Trophoblast cell (in vitro differentiated cells and primary cell): ENCODE results near the gene ANTXR1.

Experiments
- DNase-seq, 2 donors: peaks; one replicate each; pipeline ENCODE4 v3.0.0-alpha.2; 2016
- H2AFZ ChIP-seq: 2 replicates; pipeline ENCODE4 v1.6.1; 2013; ENCODE audit warnings: low read length, moderate library complexity, mild to moderate bottlenecking; ENCODE audit not compliant: insufficient read depth, poor library complexity
- H2AK5ac ChIP-seq: 2 replicates; pipeline ENCODE4 v1.6.1; 2013; ENCODE audit warnings: mild to moderate bottlenecking, low read length
- H2BK120ac ChIP-seq: 2 replicates; pipeline ENCODE4 v1.6.1; 2013; ENCODE audit warnings: low read length, mild to moderate bottlenecking, moderate library complexity; ENCODE audit not compliant: insufficient read depth, poor library complexity
- H2BK12ac ChIP-seq: 2 replicates; pipeline ENCODE4 v1.6.1; 2013; ENCODE audit warnings: mild to moderate bottlenecking, low read length, moderate library complexity
- H2BK5ac ChIP-seq: 2 replicates; pipeline ENCODE4 v1.6.1; 2013; ENCODE audit warnings: low read length, low read depth, moderate library complexity, mild to moderate bottlenecking; ENCODE audit not compliant: poor library complexity
- H3K14ac ChIP-seq: 2 replicates; pipeline ENCODE4 v1.6.1; 2013; ENCODE audit warnings: mild to moderate bottlenecking, low read length
- H3K18ac ChIP-seq: 2 replicates; pipeline ENCODE4 v1.6.1; 2013; ENCODE audit warnings: mild to moderate bottlenecking, low read length
- H3K23ac ChIP-seq: 2 replicates; pipeline ENCODE4 v1.6.1; 2013; ENCODE audit warnings: low read length
- H3K27ac ChIP-seq: 2 replicates; pipeline ENCODE4 v1.5.1; 2013; ENCODE audit warnings: low read depth, mild to moderate bottlenecking, inconsistent platforms, low read length, moderate library complexity
- H3K27me3 ChIP-seq: 2 replicates; pipeline ENCODE4 v1.6.1; 2013; ENCODE audit warnings: inconsistent platforms, mild to moderate bottlenecking, low read length, moderate library complexity; ENCODE audit not compliant: insufficient read depth
- H3K36me3 ChIP-seq, 2 experiments: 1 replicate in 1 of 2; 2 replicates in 1 of 2; pipeline ENCODE4 v1.6.1; 2013; ENCODE audit warnings: low read length in 2 of 2, mild to moderate bottlenecking in 2 of 2, moderate library complexity in 1 of 2; ENCODE audit not compliant: insufficient read depth in 2 of 2, control insufficient read depth in 1 of 2
- H3K4ac ChIP-seq: 2 replicates; pipeline ENCODE4 v1.6.1; 2013; ENCODE audit warnings: low read depth, mild to moderate bottlenecking, low read length, moderate library complexity
- H3K4me1 ChIP-seq, 2 experiments: 1 replicate in 1 of 2; 2 replicates in 1 of 2; pipeline ENCODE4 v1.6.1; 2013; ENCODE audit warnings: low read length in 2 of 2, mild to moderate bottlenecking in 2 of 2, moderate library complexity in 1 of 2; ENCODE audit not compliant: insufficient read depth in 2 of 2, control insufficient read depth in 1 of 2
- H3K4me2 ChIP-seq: 2 replicates; pipeline ENCODE4 v1.6.1; 2013; ENCODE audit warnings: inconsistent platforms, mild to moderate bottlenecking, low read length, moderate library complexity
- H3K4me3 ChIP-seq: 2 replicates; pipeline ENCODE4 v1.5.1; 2013; ENCODE audit warnings: mild to moderate bottlenecking, low read depth, low read length, inconsistent platforms
- H3K79me1 ChIP-seq: one replicate; pipeline ENCODE4 v1.6.1; 2013; ENCODE audit warnings: low read length
- H3K79me2 ChIP-seq: 2 replicates; pipeline ENCODE4 v1.6.1; 2013; ENCODE audit warnings: low read length, mild to moderate bottlenecking; ENCODE audit not compliant: control insufficient read depth, insufficient read depth, poor library complexity
- H3K9ac ChIP-seq: 2 replicates; pipeline ENCODE4 v1.6.1; 2013; ENCODE audit warnings: mild to moderate bottlenecking, low read length
- H3K9me3 ChIP-seq: 2 replicates; pipeline ENCODE4 v1.6.1; 2013; ENCODE audit warnings: low read depth, mild to moderate bottlenecking, control low read depth, inconsistent platforms, low read length; ENCODE audit not compliant: insufficient read depth
- H4K12ac ChIP-seq: 2 replicates; pipeline ENCODE4 v1.6.1; 2013; ENCODE audit warnings: low read depth, mild to moderate bottlenecking, low read length, moderate library complexity
- H4K8ac ChIP-seq: 2 replicates; pipeline ENCODE4 v1.6.1; 2013; ENCODE audit warnings: low read depth, mild to moderate bottlenecking, low read length, moderate library complexity
- H4K91ac ChIP-seq: one replicate; pipeline ENCODE4 v1.6.1; 2013; ENCODE audit warnings: low read depth, mild to moderate bottlenecking, low read length, moderate library complexity
- WGBS: extraction: QIAGEN DNeasy Blood & Tissue Kit; methylation state at CpG from one replicate; pipeline ENCODE4 v1.1.7; 2013; ENCODE audit warnings: missing lambda C conversion rate; ENCODE audit not compliant: insufficient read length, insufficient coverage; ENCODE audit errors: extremely low coverage; 5-methylcytosine and 5-hydroxymethylcytosine counted together

Gene ANTXR1

GRCh38 chr2:69272803-69273471 is 260.0 kb downstream of the ANTXR1 start:
- no peak overlapping the region for H3K9ac ChIP-seq
- peak; percentile 59 to 78 for DNase-seq
- WGBS: no CpG with 5 or more reads among the region's 9 CpGs
- H3K79me1 ChIP-seq: no peaks in the 10 kb centered on the region
- H3K9me3 ChIP-seq: no peaks in the 10 kb centered on the region
- no peaks in the 10 kb centered on the region for H3K36me3 ChIP-seq
- no peak overlapping the region for H3K23ac ChIP-seq
- H2AK5ac ChIP-seq: no peak overlapping the region
- H3K4me2 ChIP-seq: no peak overlapping the region
- H3K18ac ChIP-seq: no peak overlapping the region
- H3K27me3 ChIP-seq: no peaks in the 10 kb centered on the region
- H3K4me3 ChIP-seq: no peak overlapping the region
- no peak overlapping the region for H2BK12ac ChIP-seq
- no peak overlapping the region for H3K4ac ChIP-seq
- H2AFZ ChIP-seq: no peak overlapping the region
- no peak overlapping the region for H2BK120ac ChIP-seq
- H2BK5ac ChIP-seq: no peak overlapping the region
- no peak overlapping the region for H4K91ac ChIP-seq
- no peaks in the 10 kb centered on the region for H3K79me2 ChIP-seq
- no peak overlapping the region for H4K8ac ChIP-seq
- no peak overlapping the region for H3K14ac ChIP-seq
- no peak overlapping the region for H4K12ac ChIP-seq
- no peak overlapping the region for H3K27ac ChIP-seq
- H3K4me1 ChIP-seq: no peaks in the 10 kb centered on the region

GRCh38 chr2:69275490-69275889 is 262.5 kb downstream of the ANTXR1 start:
- Histone ChIP-seq H3K4me2 (no peak overlapping the region), H4K8ac (no peak overlapping the region), H2AFZ (no peak overlapping the region), H3K4me1 (no peaks in the 10 kb centered on the region), H3K27ac (no peak overlapping the region), H2BK5ac (no peak overlapping the region), H2AK5ac (no peak overlapping the region), H3K9ac (no peak overlapping the region), H4K91ac (no peak overlapping the region), H4K12ac (no peak overlapping the region), H3K4me3 (no peak overlapping the region), H3K9me3 (no peaks in the 10 kb centered on the region), H3K36me3 (no peaks in the 10 kb centered on the region), H3K23ac (no peak overlapping the region), H3K4ac (no peak overlapping the region), H2BK120ac (no peak overlapping the region), H3K79me2 (no peaks in the 10 kb centered on the region), H3K18ac (no peak overlapping the region), H2BK12ac (no peak overlapping the region), H3K14ac (no peak overlapping the region), H3K27me3 (no peaks in the 10 kb centered on the region), H3K79me1 (no peaks in the 10 kb centered on the region)
- no peak for DNase-seq
- WGBS: no CpG with 5 or more reads among the region's 1 CpG

GRCh38 chr2:69278366-69278765 is 265.4 kb downstream of the ANTXR1 start:
- no peaks in the 10 kb centered on the region for H3K9me3 ChIP-seq
- no CpG with 5 or more reads among the region's 5 CpGs for whole genome bisulfite sequencing
- no peaks in the 10 kb centered on the region for H3K36me3 ChIP-seq
- no peak overlapping the region for H4K91ac ChIP-seq
- no peak overlapping the region for H4K12ac ChIP-seq
- no peak overlapping the region for H3K23ac ChIP-seq
- H3K4me3 ChIP-seq: no peak overlapping the region
- H3K4me2 ChIP-seq: no peak overlapping the region
- H2AK5ac ChIP-seq: no peak overlapping the region
- no peaks in the 10 kb centered on the region for H3K79me1 ChIP-seq
- H3K4ac ChIP-seq: no peak overlapping the region
- no peaks in the 10 kb centered on the region for H3K4me1 ChIP-seq
- H2BK5ac ChIP-seq: no peak overlapping the region
- no peak overlapping the region for H2BK120ac ChIP-seq
- no peak overlapping the region for H3K14ac ChIP-seq
- H2BK12ac ChIP-seq: no peak overlapping the region
- H3K9ac ChIP-seq: no peak overlapping the region
- H3K79me2 ChIP-seq: no peaks in the 10 kb centered on the region
- no peaks in the 10 kb centered on the region for H3K27me3 ChIP-seq
- H3K27ac ChIP-seq: no peak overlapping the region
- no peak overlapping the region for H2AFZ ChIP-seq
- H3K18ac ChIP-seq: no peak overlapping the region
- no peak for DNase-seq
- no peak overlapping the region for H4K8ac ChIP-seq

- Histone ChIP-seq H3K27ac (no peak overlapping the region), H4K12ac (no peak overlapping the region), H2BK12ac (no peak overlapping the region), H3K79me2 (no peaks in the 10 kb centered on the region), H3K14ac (no peak overlapping the region), H3K4me1 (no peaks in the 10 kb centered on the region), H2AFZ (no peak overlapping the region), H4K8ac (no peak overlapping the region), H2AK5ac (no peak overlapping the region), H3K9ac (no peak overlapping the region), H2BK120ac (no peak overlapping the region), H4K91ac (no peak overlapping the region), H3K18ac (no peak overlapping the region), H3K36me3 (no peaks in the 10 kb centered on the region), H3K4ac (no peak overlapping the region), H3K4me3 (no peak overlapping the region), H3K9me3 (no peaks in the 10 kb centered on the region), H2BK5ac (no peak overlapping the region), H3K23ac (no peak overlapping the region), H3K79me1 (no peaks in the 10 kb centered on the region), H3K27me3 (no peaks in the 10 kb centered on the region), H3K4me2 (no peak overlapping the region)
- no peak for DNase-seq
- no CpG with 5 or more reads among the region's 2 CpGs for WGBS
These were observed 266.2 kb downstream of the ANTXR1 start for GRCh38 chr2:69279211-69279610.
